Thyroid gland (tissue), 4 donors: Measurements from ENCODE around the gene SERPINA4. TPM values are rescaled to one million over a fixed set of nuclear protein-coding genes. Genes with fewer than 3 reads are reported as not detected.

Source experiments
- DNase-seq, 2 donors: peaks; one replicate each; pipeline ENCODE4 v3.0.0-alpha.2; 2019
- H3K27ac ChIP-seq, 3 donors: fragments of 200-600 bp; sonication (generic); 1 replicate in 2 of 3; 2 replicates in 1 of 3; pipeline ENCODE4 v1.5.1; 2016 to 2019; ENCODE audit warnings: mild to moderate bottlenecking in 1 of 3, moderate library complexity in 1 of 3
- H3K27me3 ChIP-seq: fragments of 200-600 bp; sonication (generic); one replicate; pipeline ENCODE4 v1.5.1; 2019
- H3K36me3 ChIP-seq, 2 donors: fragments of 200-600 bp; sonication (generic); one replicate each; pipeline ENCODE4 v1.5.1; 2016 to 2019
- H3K4me1 ChIP-seq, 2 donors: fragments of 200-600 bp; sonication (generic); one replicate each; pipeline ENCODE4 v1.5.1; 2017 to 2019
- H3K4me3 ChIP-seq, 3 donors: fragments of 200-600 bp; sonication (generic); replicated peaks in 1 of 3; 1 replicate in 2 of 3; 2 replicates in 1 of 3; pipeline ENCODE4 v1.5.1; 2016; ENCODE audit warnings: mild to moderate bottlenecking in 1 of 3
- H3K9me3 ChIP-seq: fragments of 200-600 bp; sonication (generic); one replicate; pipeline ENCODE4 v1.5.1; 2017
- CTCF ChIP-seq, 6 experiments: fragments of 200-600 bp in 3 of 6; fragments of 450-650 bp in 3 of 6; sonication (generic) in 3 of 6; IDR thresholded peaks; one replicate each; pipeline ENCODE4 v1.5.1; 2016 to 2019; ENCODE audit warnings: antibody characterized with exemption in 6 of 6, mild to moderate bottlenecking in 2 of 6, inconsistent platforms in 1 of 6, moderate library complexity in 1 of 6
- POLR2A ChIP-seq, 2 donors: fragments of 450-650 bp; IDR thresholded peaks; one replicate each; pipeline ENCODE4 v1.6.1; 2017; ENCODE audit warnings: antibody characterized with exemption in 2 of 2, mild to moderate bottlenecking in 2 of 2, moderate library complexity in 1 of 2
- WGBS, 2 donors: methylation state at CpG; one replicate each; pipeline ENCODE4 v1.1.5; 2017; 5-methylcytosine and 5-hydroxymethylcytosine counted together
- intact Hi-C: fragments of 100-400 bp; cut with DNase I; formaldehyde crosslinking; loops from one replicate; pipeline ENCODE4 v1.15.1; 2023
- total RNA-seq, 4 donors: library from RNA; depleted of rRNA; stranded (reverse); fragments of >200 nt; gene quantifications; one replicate each; pipeline ENCODE4 v1.2.3, GENCODE V29; 2016

SERPINA4 gene
- total RNA-seq, 4 donors from 2014 or later = not detected

GRCh38 chr14:94564381-94564780, 3.1 kb downstream of the SERPINA4 start:
- Histone ChIP-seq H3K9me3 (no peaks in the 10 kb centered on the region), H3K4me1 (no peaks in the 10 kb centered on the region), H3K27me3 (no peaks in the 10 kb centered on the region), H3K4me3 (no peak overlapping the region), H3K27ac (no peak overlapping the region), H3K36me3 (no peaks in the 10 kb centered on the region)
- DNase-seq = no peak
- intact Hi-C loops = no loop called here
- no peak for TF ChIP-seq CTCF (IDR thresholded peaks at IDR 0.05)
- TF ChIP-seq POLR2A (IDR thresholded peaks at IDR 0.05) = no peak

- 88 to 96% methylated on average over 6 to 7 of the region's 9 CpGs for WGBS, 2 donors
- Histone ChIP-seq H3K4me1 (no peaks in the 10 kb centered on the region), H3K4me3 (no peak overlapping the region), H3K36me3 (no peaks in the 10 kb centered on the region), H3K27ac (no peak overlapping the region), H3K27me3 (no peaks in the 10 kb centered on the region), H3K9me3 (no peaks in the 10 kb centered on the region)
- TF ChIP-seq CTCF (IDR thresholded peaks at IDR 0.05) = no peak
- TF ChIP-seq POLR2A (IDR thresholded peaks at IDR 0.05) = no peak
- intact Hi-C loops = no loop called here
- DNase-seq = no peak
Observed at GRCh38 chr14:94568186-94568585, 6.9 kb downstream of the SERPINA4 start.

- H3K4me3 ChIP-seq = no peak overlapping the region
- DNase-seq = no peak
- WGBS, 2 donors = 87 to 92% methylated on average over 19 of the region's 20 CpGs
- H3K27ac ChIP-seq = no peak overlapping the region
- H3K27me3 ChIP-seq = no peaks in the 10 kb centered on the region
- TF ChIP-seq POLR2A (IDR thresholded peaks at IDR 0.05) = no peak
- no peak for TF ChIP-seq CTCF (IDR thresholded peaks at IDR 0.05)
- H3K9me3 ChIP-seq = no peaks in the 10 kb centered on the region
- H3K36me3 ChIP-seq = no peaks in the 10 kb centered on the region
- H3K4me1 ChIP-seq = no peaks in the 10 kb centered on the region
- intact Hi-C loops = no loop called here
Observed at GRCh38 chr14:94569381-94570001, 8.2 kb downstream of the SERPINA4 start.

- no peaks in the 10 kb centered on the region for H3K27me3 ChIP-seq
- no peaks in the 10 kb centered on the region for H3K9me3 ChIP-seq
- no peaks in the 10 kb centered on the region for H3K4me1 ChIP-seq
- intact Hi-C loops = no loop called here
- DNase-seq = no peak
- TF ChIP-seq CTCF (IDR thresholded peaks at IDR 0.05) = no peak
- no peak for TF ChIP-seq POLR2A (IDR thresholded peaks at IDR 0.05)
- no peak overlapping the region for H3K4me3 ChIP-seq
- no peaks in the 10 kb centered on the region for H3K36me3 ChIP-seq
- H3K27ac ChIP-seq = no peak overlapping the region
- 87 to 97% methylated on average over 4 of the region's 6 CpGs for WGBS, 2 donors
Observed at GRCh38 chr14:94570002-94570400, 8.8 kb downstream of the SERPINA4 start.

GRCh38 chr14:94570440-94570839, 9.2 kb downstream of the SERPINA4 start:
- Histone ChIP-seq H3K27me3 (no peaks in the 10 kb centered on the region), H3K9me3 (no peaks in the 10 kb centered on the region), H3K27ac (no peak overlapping the region), H3K4me1 (no peaks in the 10 kb centered on the region), H3K4me3 (no peak overlapping the region), H3K36me3 (no peaks in the 10 kb centered on the region)
- WGBS, 2 donors = 80 to 83% methylated on average over 7 to 9 of the region's 9 CpGs
- intact Hi-C loops = no loop called here
- no peak for DNase-seq
- no peak for TF ChIP-seq CTCF (IDR thresholded peaks at IDR 0.05)
- TF ChIP-seq POLR2A (IDR thresholded peaks at IDR 0.05) = no peak
